ENCODE measurements around the gene LTBR.
A peak's percentile ranks its signal among the peaks of the same experiment; 100 is the strongest.
"Not testable (repeated sequence)": the region's sequence is repeated elsewhere in the genome, so short reads cannot be mapped to it uniquely, and the experiment has no call there.

LTBR gene

DNA sequence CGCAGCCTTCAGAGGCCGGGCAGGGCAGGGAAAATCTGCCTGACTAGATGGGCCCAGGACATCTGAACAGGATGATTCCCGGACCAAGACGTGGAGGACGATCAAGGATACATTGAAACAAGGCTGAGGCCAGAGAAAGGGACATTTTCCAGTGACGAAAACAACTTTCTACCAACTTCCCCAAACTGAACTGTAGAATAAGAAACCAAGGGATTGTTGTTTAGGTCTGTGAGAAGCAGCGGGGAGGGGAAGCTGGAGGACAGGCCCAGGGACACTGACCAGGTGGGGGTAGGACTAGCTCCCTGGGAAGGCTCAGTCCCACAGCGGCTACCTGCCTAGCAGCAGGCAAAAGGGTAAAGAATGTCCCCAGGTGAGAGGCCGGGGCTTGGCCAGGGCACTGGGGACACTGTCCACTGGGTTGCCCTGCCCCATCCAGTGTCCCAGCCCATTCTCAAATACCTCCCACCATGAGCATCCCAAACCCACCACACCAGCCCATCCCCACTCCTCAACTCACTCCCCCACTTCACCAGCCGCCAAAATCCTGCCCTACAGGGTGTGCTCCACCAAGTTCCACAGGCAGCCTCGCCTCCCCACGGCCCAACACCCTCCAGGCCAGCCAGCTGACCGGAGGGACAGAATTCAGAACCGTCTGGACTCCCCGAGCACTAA, 43.1 kb upstream of the LTBR start:
- H3K9ac ChIP-seq (ENCODE audit: low read length), result peak overlapping the region; percentile 99
- peak overlapping the region; percentile 98 for H3K27ac ChIP-seq (ENCODE audit: low read depth, low read length)
- peak overlapping the region; percentile 94 for H3K4me3 ChIP-seq (ENCODE audit: low read length)
- no peaks in the 10 kb centered on the region for H3K27me3 ChIP-seq (ENCODE audit: control insufficient read depth, insufficient read depth, low read length)
- peaks cover 7% of the 10 kb centered on the region for H3K36me3 ChIP-seq (ENCODE audit: control insufficient read depth, insufficient read depth, low read length)
- peaks cover 40% of the 10 kb centered on the region for H3K4me1 ChIP-seq (ENCODE audit: control insufficient read depth, insufficient read depth, low read length)

GRCh38 chr12:6341417-6342139, 42.4 kb upstream of the LTBR start, which contains the start of gene TNFRSF1A:
Gene TNFRSF1A (minus strand): TSS chr12:6342076. CDS start chr12:6341814, 262 bp downstream.
- Histone ChIP-seq H3K4me1 (ENCODE audit: control insufficient read depth, insufficient read depth, low read length) (peaks cover 38% of the 10 kb centered on the region), H3K4me3 (ENCODE audit: low read length) (peak within 1 kb of the TSS; percentile 94), H3K27me3 (ENCODE audit: control insufficient read depth, insufficient read depth, low read length) (no peaks in the 10 kb centered on the region), H3K36me3 (ENCODE audit: control insufficient read depth, insufficient read depth, low read length) (peaks cover 7% of the 10 kb centered on the region), H3K9ac (ENCODE audit: low read length) (peak within 1 kb of the TSS; percentile 99), H3K27ac (ENCODE audit: low read depth, low read length) (peak within 1 kb of the TSS; percentile 98)

DNA sequence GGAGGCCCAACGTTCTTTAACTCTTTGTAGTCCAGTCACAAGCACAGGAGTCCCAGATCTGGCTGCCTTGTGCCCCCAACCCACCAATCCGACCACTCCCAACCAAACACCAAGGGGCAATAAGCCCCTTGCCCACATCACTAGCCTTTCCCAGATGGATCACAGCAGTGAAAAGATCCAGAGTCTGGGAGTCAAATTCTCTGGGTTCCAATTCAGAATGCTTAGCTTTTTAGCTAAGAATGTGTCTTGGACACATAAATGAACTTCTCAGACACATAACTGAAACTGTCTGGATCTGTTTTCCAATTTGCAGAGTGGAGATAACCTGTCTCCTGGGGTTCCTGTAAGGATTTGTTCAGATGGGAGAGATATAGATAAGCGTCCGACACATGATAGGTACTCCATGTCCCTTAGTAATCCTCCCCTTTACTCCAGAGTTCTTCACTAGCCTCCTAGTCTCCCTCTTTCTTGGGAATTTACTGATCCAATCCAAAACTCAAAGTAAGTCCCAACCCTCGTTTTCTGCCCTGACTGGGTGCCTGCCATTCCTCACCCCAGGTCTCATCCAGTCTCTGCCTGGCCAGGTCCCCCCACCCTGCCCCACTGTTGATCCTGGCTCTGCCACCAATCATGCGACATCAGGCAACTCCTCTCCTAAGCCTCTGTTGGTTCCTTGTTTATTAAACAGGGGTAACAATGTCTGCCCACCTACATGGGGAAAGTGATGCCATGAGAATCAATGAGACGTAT, 41.6 kb upstream of the LTBR start:
- peaks cover 31% of the 10 kb centered on the region for H3K4me1 ChIP-seq (ENCODE audit: control insufficient read depth, insufficient read depth, low read length)

DNA sequence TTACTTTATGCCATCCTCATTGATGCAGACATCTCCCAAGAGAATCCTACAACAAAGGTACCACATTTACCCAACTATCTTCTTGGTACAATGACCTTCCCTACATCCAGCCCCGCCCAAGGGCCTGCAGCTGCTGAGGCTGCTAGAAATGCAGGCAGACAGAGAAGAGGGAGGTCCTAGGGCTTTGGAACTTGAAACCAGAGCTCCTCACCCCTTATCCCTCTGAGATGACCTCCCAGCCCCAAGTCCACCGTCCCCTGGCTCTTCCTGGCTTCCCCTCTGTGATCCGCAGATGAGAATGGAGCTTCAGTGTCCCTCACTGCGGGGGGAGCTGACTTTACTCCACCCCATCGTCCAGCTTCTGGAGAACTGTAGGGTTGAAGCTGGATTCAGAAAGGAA, 40.4 kb upstream of the LTBR start:
- peaks cover 20% of the 10 kb centered on the region for H3K4me1 ChIP-seq (ENCODE audit: control insufficient read depth, insufficient read depth, low read length)
- H3K36me3 ChIP-seq (ENCODE audit: control insufficient read depth, insufficient read depth, low read length), result peaks cover 7% of the 10 kb centered on the region
- H3K27me3 ChIP-seq (ENCODE audit: control insufficient read depth, insufficient read depth, low read length), result no peaks in the 10 kb centered on the region
- no peak overlapping the region for H3K4me3 ChIP-seq (ENCODE audit: low read length)
- H3K27ac ChIP-seq (ENCODE audit: low read depth, low read length), result peak overlapping the region; percentile 98
- H3K9ac ChIP-seq (ENCODE audit: low read length), result peak overlapping the region; percentile 6

More for the DNA sequence above, 41.6 kb upstream of the LTBR start:
- peaks cover 7% of the 10 kb centered on the region for H3K36me3 ChIP-seq (ENCODE audit: control insufficient read depth, insufficient read depth, low read length)
- H3K9ac ChIP-seq (ENCODE audit: low read length), result peak overlapping the region; percentile 99
- H3K27ac ChIP-seq (ENCODE audit: low read depth, low read length), result peak overlapping the region; percentile 98
- peak overlapping the region; percentile 94 for H3K4me3 ChIP-seq (ENCODE audit: low read length)
- H3K27me3 ChIP-seq (ENCODE audit: control insufficient read depth, insufficient read depth, low read length), result no peaks in the 10 kb centered on the region

DNA sequence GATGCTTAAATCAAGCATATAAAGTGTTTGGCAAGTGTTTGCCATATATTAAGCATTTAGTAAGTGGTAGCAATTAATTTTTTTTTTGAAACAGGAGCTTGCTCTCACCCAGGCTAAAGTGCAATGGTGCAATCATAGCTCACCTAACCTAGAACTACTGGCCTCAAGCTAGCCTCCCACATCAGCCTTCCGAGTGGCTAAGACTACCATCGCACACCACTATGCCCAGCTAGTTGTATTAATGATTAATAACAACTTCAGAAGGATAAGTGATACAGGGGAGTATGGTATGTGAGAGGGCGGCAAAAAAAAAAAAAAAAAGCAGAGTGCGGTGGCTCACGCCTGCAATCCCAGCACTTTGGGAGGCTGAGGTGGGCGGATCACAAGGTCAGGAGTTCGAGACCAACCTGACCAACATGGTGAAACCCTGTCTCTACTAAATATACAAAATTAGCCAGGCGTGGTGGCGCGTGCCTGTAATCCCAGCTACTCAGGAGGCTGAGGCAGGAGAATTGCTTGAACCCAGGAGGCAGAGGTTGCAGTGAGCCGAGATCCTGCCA, 39.8 kb upstream of the LTBR start:
- Histone ChIP-seq H3K27ac (ENCODE audit: low read depth, low read length) (peak overlapping the region; percentile 98), H3K4me1 (ENCODE audit: control insufficient read depth, insufficient read depth, low read length) (peaks cover 13% of the 10 kb centered on the region)
- not testable (repeated sequence) for H3K4me3 ChIP-seq (ENCODE audit: low read length); H3K27me3 ChIP-seq (ENCODE audit: control insufficient read depth, insufficient read depth, low read length); H3K9ac ChIP-seq (ENCODE audit: low read length); H3K36me3 ChIP-seq (ENCODE audit: control insufficient read depth, insufficient read depth, low read length)

DNA sequence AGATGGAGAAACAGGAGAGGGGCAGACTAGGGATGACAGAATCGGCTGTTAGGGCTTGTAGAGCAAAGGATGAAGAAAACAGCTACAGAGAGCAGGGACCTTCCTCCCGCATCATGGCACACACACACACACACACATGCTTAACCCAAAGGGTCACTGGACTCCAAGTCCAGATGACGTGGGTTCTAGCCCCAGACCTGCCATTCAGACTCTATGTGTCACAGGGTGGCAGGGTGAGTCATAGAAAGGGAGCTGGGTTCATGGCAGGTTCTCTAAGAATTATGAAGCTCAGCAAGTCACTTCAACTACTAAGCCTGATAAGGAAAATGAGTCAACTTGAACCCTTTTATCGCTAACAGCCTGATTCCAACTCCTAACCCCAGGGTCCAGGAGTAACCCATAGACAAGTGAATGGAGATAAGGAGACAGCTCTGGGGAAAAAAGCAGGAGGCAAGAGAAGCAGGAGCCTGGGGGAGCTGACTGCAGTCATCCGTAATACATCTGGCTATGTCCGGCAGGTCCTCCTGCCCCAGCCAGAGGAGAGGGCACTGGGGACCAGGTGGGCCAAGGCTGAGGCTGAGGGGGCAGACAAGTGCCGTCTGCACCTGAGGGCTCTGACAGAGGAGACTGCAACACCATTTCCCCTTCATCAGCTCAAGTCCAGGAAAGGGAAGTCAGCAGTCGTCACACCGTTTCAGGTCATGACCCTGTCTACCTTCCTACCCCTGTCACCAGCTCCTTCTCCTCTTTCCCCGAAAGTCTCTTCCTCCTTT, 38.5 kb upstream of the LTBR start:
- H3K27me3 ChIP-seq (ENCODE audit: control insufficient read depth, insufficient read depth, low read length), result no peaks in the 10 kb centered on the region
- peaks cover 1% of the 10 kb centered on the region for H3K36me3 ChIP-seq (ENCODE audit: control insufficient read depth, insufficient read depth, low read length)
- H3K4me3 ChIP-seq (ENCODE audit: low read length), result no peak overlapping the region
- H3K4me1 ChIP-seq (ENCODE audit: control insufficient read depth, insufficient read depth, low read length), result peaks cover 7% of the 10 kb centered on the region
- peak overlapping the region; percentile 16 for H3K27ac ChIP-seq (ENCODE audit: low read depth, low read length)
- H3K9ac ChIP-seq (ENCODE audit: low read length), result no peak overlapping the region

DNA sequence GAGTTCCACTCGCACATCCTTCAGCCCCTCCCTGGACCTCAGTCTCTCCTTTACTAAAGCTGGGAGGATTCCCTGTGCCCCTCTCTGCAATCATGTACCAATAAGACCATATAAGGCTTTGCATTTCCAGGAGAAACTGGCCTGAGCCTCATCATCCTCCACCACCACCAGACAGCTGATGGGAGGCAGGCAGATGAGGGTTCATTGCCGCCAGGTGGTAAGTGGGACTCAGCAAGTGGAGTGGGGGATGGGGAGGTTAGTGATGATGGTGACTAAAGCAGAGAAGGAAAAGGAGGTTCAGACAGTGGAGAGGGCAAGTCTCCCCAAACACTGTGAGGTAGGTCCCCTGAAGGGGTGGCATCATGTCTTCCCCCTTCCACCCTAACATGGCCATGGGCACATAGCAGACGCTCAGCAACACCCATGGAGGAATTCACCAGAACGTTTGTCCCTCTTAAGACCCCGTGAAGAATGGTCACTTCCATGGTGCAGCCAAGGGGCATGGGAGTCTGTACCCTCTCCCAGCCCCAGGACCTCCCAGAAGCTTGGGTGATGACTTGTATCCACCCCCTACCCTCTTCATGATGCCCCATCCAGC, 37.6 kb upstream of the LTBR start:
- Histone ChIP-seq H3K9ac (ENCODE audit: low read length) (no peak overlapping the region), H3K4me1 (ENCODE audit: control insufficient read depth, insufficient read depth, low read length) (peaks cover 7% of the 10 kb centered on the region), H3K27ac (ENCODE audit: low read depth, low read length) (no peak overlapping the region), H3K4me3 (ENCODE audit: low read length) (no peak overlapping the region), H3K36me3 (ENCODE audit: control insufficient read depth, insufficient read depth, low read length) (no peaks in the 10 kb centered on the region), H3K27me3 (ENCODE audit: control insufficient read depth, insufficient read depth, low read length) (no peaks in the 10 kb centered on the region)

DNA sequence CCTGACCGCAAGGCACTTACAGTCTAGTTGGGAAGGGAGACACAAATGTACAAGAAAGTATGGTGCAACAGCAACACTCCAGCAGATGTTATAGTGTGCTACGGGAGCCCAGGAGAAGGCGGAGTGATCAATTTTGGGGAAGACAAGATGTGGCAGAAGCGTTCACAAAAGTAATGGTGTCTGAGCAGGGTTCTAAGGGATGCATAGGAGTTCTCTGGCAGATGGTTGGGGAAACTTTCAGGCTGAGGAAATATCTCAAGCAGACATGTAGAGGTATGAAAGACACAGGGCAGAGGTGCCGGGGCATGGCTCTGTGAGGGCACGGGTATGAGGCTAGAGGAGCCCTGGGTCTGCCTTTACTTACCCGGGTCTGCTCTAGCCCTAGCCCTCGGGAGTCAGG, 37.0 kb upstream of the LTBR start:
- no peaks in the 10 kb centered on the region for H3K27me3 ChIP-seq (ENCODE audit: control insufficient read depth, insufficient read depth, low read length)
- H3K4me3 ChIP-seq (ENCODE audit: low read length), result no peak overlapping the region
- H3K36me3 ChIP-seq (ENCODE audit: control insufficient read depth, insufficient read depth, low read length), result no peaks in the 10 kb centered on the region
- peaks cover 7% of the 10 kb centered on the region for H3K4me1 ChIP-seq (ENCODE audit: control insufficient read depth, insufficient read depth, low read length)
- no peak overlapping the region for H3K9ac ChIP-seq (ENCODE audit: low read length)
- peak overlapping the region; percentile 19 for H3K27ac ChIP-seq (ENCODE audit: low read depth, low read length)

GRCh38 chr12:6347367-6348338, 36.3 kb upstream of the LTBR start:
- Histone ChIP-seq H3K27ac (ENCODE audit: low read depth, low read length) (peak overlapping the region; percentile 54), H3K36me3 (ENCODE audit: control insufficient read depth, insufficient read depth, low read length) (no peaks in the 10 kb centered on the region), H3K27me3 (ENCODE audit: control insufficient read depth, insufficient read depth, low read length) (no peaks in the 10 kb centered on the region), H3K4me3 (ENCODE audit: low read length) (no peak overlapping the region), H3K9ac (ENCODE audit: low read length) (no peak overlapping the region), H3K4me1 (ENCODE audit: control insufficient read depth, insufficient read depth, low read length) (peaks cover under 1% of the 10 kb centered on the region)

DNA sequence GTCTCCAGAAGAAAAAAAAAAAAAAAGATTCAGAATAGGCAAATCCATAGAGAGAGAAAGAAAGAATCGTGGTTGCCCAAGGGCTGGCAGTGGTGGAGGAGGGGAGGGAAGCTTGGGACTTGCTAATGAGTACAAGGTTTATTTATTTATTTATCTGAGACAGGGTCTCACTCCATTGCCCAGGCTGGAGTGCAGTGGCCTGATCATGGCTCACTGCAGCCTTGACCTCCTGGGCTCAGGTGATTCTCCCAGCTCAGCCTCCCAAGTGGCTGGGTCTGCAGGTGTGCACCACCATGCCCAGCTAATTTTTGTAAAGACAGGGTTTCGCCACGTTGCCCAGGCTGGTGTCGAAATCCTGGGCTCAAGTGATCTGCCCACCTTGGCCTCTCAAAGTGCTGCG, 32.3 kb upstream of the LTBR start:
- H3K9ac ChIP-seq (ENCODE audit: low read length), result no peak overlapping the region
- no peak overlapping the region for H3K27ac ChIP-seq (ENCODE audit: low read depth, low read length)
- no peaks in the 10 kb centered on the region for H3K27me3 ChIP-seq (ENCODE audit: control insufficient read depth, insufficient read depth, low read length)
- H3K36me3 ChIP-seq (ENCODE audit: control insufficient read depth, insufficient read depth, low read length), result no peaks in the 10 kb centered on the region
- H3K4me3 ChIP-seq (ENCODE audit: low read length), result no peak overlapping the region
- H3K4me1 ChIP-seq (ENCODE audit: control insufficient read depth, insufficient read depth, low read length), result no peaks in the 10 kb centered on the region
